H9 (cell line): ENCODE data around the gene ST3GAL6. TPM values are rescaled to one million over a fixed set of nuclear protein-coding genes. Genes with fewer than 3 reads are reported as not detected.

Experiments
- DNase-seq: peaks from one replicate; pipeline ENCODE4 v3.0.0-alpha.2; 2017
- H2AFZ ChIP-seq: one replicate; pipeline ENCODE4 v1.6.1; 2013; ENCODE audit warnings: mild to moderate bottlenecking, low read length, control low read depth, moderate library complexity
- H2AK5ac ChIP-seq: 2 replicates; pipeline ENCODE4 v1.6.1; 2013; ENCODE audit warnings: low read length, control low read depth, mixed read lengths; ENCODE audit not compliant: insufficient read length
- H2BK120ac ChIP-seq: one replicate; pipeline ENCODE4 v1.6.1; 2013; ENCODE audit warnings: low read depth, mild to moderate bottlenecking, low read length, control low read depth, inconsistent platforms; ENCODE audit not compliant: poor library complexity, severe bottlenecking
- H2BK12ac ChIP-seq: 2 replicates; pipeline ENCODE4 v1.6.1; 2013; ENCODE audit warnings: low read length, control low read depth, mixed read lengths, low read depth; ENCODE audit not compliant: insufficient read length
- H2BK15ac ChIP-seq: 2 replicates; pipeline ENCODE4 v1.6.1; 2013; ENCODE audit warnings: low read depth, low read length, control low read depth
- H2BK20ac ChIP-seq: one replicate; pipeline ENCODE4 v1.6.1; 2013; ENCODE audit warnings: low read depth, mild to moderate bottlenecking, low read length, control low read depth, inconsistent platforms; ENCODE audit not compliant: poor library complexity, severe bottlenecking
- H2BK5ac ChIP-seq: 2 replicates; pipeline ENCODE4 v1.6.1; 2013; ENCODE audit warnings: low read length, control low read depth, mixed read lengths; ENCODE audit not compliant: insufficient read length
- H3K14ac ChIP-seq: 2 replicates; pipeline ENCODE4 v1.6.1; 2013; ENCODE audit warnings: low read length, control low read depth; ENCODE audit not compliant: insufficient read depth
- H3K18ac ChIP-seq: 2 replicates; pipeline ENCODE4 v1.6.1; 2013; ENCODE audit warnings: low read depth, mild to moderate bottlenecking, mixed read lengths, low read length, control low read depth; ENCODE audit not compliant: insufficient read length
- H3K23ac ChIP-seq: 2 replicates; pipeline ENCODE4 v1.6.1; 2013; ENCODE audit warnings: low read length, control low read depth, mixed read lengths, low read depth; ENCODE audit not compliant: insufficient read length
- H3K23me2 ChIP-seq: 2 replicates; pipeline ENCODE4 v1.6.1; 2013; ENCODE audit warnings: low read depth, mild to moderate bottlenecking, mixed read lengths, low read length, control low read depth; ENCODE audit not compliant: insufficient read length, poor library complexity, severe bottlenecking
- H3K27ac ChIP-seq: 2 replicates; pipeline ENCODE4 v1.5.1; 2013; ENCODE audit warnings: low read length, control low read depth, mixed read lengths, low read depth; ENCODE audit not compliant: insufficient read length
- H3K27me3 ChIP-seq: 2 replicates; pipeline ENCODE4 v1.6.1; 2013; ENCODE audit warnings: low read length, control low read depth, inconsistent platforms; ENCODE audit not compliant: insufficient read depth
- H3K4ac ChIP-seq: 2 replicates; pipeline ENCODE4 v1.6.1; 2013; ENCODE audit warnings: low read depth, mild to moderate bottlenecking, control low read depth, inconsistent platforms, low read length, moderate library complexity
- H3K4me1 ChIP-seq: 2 replicates; pipeline ENCODE4 v1.6.1; 2013; ENCODE audit warnings: low read length, control low read depth, inconsistent platforms; ENCODE audit not compliant: insufficient read depth
- H3K4me2 ChIP-seq: 2 replicates; pipeline ENCODE4 v1.6.1; 2013; ENCODE audit warnings: low read length, control low read depth, mixed read lengths; ENCODE audit not compliant: insufficient read length, insufficient read depth
- H3K56ac ChIP-seq: 2 replicates; pipeline ENCODE4 v1.6.1; 2013; ENCODE audit warnings: low read depth, mild to moderate bottlenecking, mixed read lengths, low read length, control low read depth; ENCODE audit not compliant: insufficient read length
- H3K79me1 ChIP-seq: 2 replicates; pipeline ENCODE4 v1.6.1; 2013; ENCODE audit warnings: low read depth, mild to moderate bottlenecking, moderate library complexity, low read length, control low read depth, inconsistent platforms; ENCODE audit not compliant: insufficient read depth, poor library complexity, severe bottlenecking
- H3K79me2 ChIP-seq: 2 replicates; pipeline ENCODE4 v1.6.1; 2013; ENCODE audit warnings: low read length, control low read depth, inconsistent platforms; ENCODE audit not compliant: insufficient read depth
- H3K9ac ChIP-seq: 2 replicates; pipeline ENCODE4 v1.6.1; 2013; ENCODE audit warnings: low read length, control low read depth, mixed read lengths; ENCODE audit not compliant: insufficient read length; ENCODE audit errors: extremely low read depth
- H3K9me3 ChIP-seq: one replicate; pipeline ENCODE4 v1.6.1; 2013; ENCODE audit warnings: low read depth, low read length, inconsistent platforms; ENCODE audit not compliant: control insufficient read depth
- H3T11ph ChIP-seq: one replicate; pipeline ENCODE4 v1.6.1; 2013; ENCODE audit warnings: mild to moderate bottlenecking, low read length, control low read depth, inconsistent platforms
- H4K20me1 ChIP-seq: one replicate; pipeline ENCODE4 v1.6.1; 2013; ENCODE audit not compliant: control insufficient read depth, insufficient read length, insufficient read depth
- H4K5ac ChIP-seq: 2 replicates; pipeline ENCODE4 v1.6.1; 2013; ENCODE audit warnings: low read depth, mild to moderate bottlenecking, mixed read lengths, low read length, control low read depth; ENCODE audit not compliant: insufficient read length
- H4K8ac ChIP-seq: replicated peaks from 2 replicates; pipeline ENCODE4 v1.6.1; 2013; ENCODE audit warnings: low read length, control low read depth, mixed read lengths, low read depth; ENCODE audit not compliant: insufficient read length
- H4K91ac ChIP-seq: 2 replicates; pipeline ENCODE4 v1.6.1; 2013; ENCODE audit warnings: low read depth, mild to moderate bottlenecking, moderate library complexity, mixed read lengths, low read length, control low read depth; ENCODE audit not compliant: insufficient read length
- H3K27ac Mint-ChIP-seq, 3 experiments: 2 replicates in 2 of 3; 3 replicates in 1 of 3; pipeline ENCODE4 v1.8.0; 2020 to 2021; ENCODE audit warnings: mixed read lengths in 3 of 3, mild to moderate bottlenecking in 1 of 3, moderate library complexity in 1 of 3
- H3K27me3 Mint-ChIP-seq: 2 replicates; pipeline ENCODE4 v1.8.0; 2021; ENCODE audit warnings: low read depth, mild to moderate bottlenecking, moderate library complexity, mixed read lengths
- H3K36me3 Mint-ChIP-seq, 3 experiments: 2 replicates in 2 of 3; 3 replicates in 1 of 3; pipeline ENCODE4 v1.8.0; 2020 to 2021; ENCODE audit warnings: low read depth in 3 of 3, mixed read lengths in 3 of 3; ENCODE audit not compliant: insufficient read depth in 1 of 3
- H3K4me1 Mint-ChIP-seq, 2 experiments: 2 replicates each; pipeline ENCODE4 v1.8.0; 2020; ENCODE audit warnings: mixed read lengths in 2 of 2
- H3K4me3 Mint-ChIP-seq, 2 experiments: 2 replicates in 1 of 2; 3 replicates in 1 of 2; pipeline ENCODE4 v1.8.0; 2020 to 2021; ENCODE audit warnings: mild to moderate bottlenecking in 2 of 2, mixed read lengths in 2 of 2, moderate library complexity in 1 of 2
- H3K9me3 Mint-ChIP-seq, 2 experiments: 2 replicates in 1 of 2; 3 replicates in 1 of 2; pipeline ENCODE4 v1.8.0; 2020; ENCODE audit warnings: mild to moderate bottlenecking in 2 of 2, mixed read lengths in 2 of 2, moderate library complexity in 1 of 2
- CTCF ChIP-seq: fragments of 200-600 bp; sonication (generic); conservative IDR thresholded peaks from 3 replicates; pipeline ENCODE4 v1.8.0; 2021; ENCODE audit warnings: antibody characterized with exemption, mild to moderate bottlenecking
- WGBS: extraction: QIAGEN DNeasy Blood & Tissue Kit; methylation state at CpG from one replicate; pipeline ENCODE4 v1.1.7; 2013; ENCODE audit warnings: missing lambda C conversion rate, low lambda C conversion rate, mixed read lengths; ENCODE audit not compliant: insufficient read length; ENCODE audit errors: extremely low coverage; 5-methylcytosine and 5-hydroxymethylcytosine counted together
- total RNA-seq: library from RNA; stranded (reverse); gene quantifications from 2 replicates; pipeline ENCODE4 v1.2.1, GENCODE V29; 2021

ST3GAL6 gene
- total RNA-seq, 1 experiment from 2014 or later, result 6.4 TPM

GRCh38 chr3:98761643-98762229, 1.4 kb upstream of the ST3GAL6 start:
- no peaks in the 10 kb centered on the region for H3K79me1 ChIP-seq
- no peak overlapping the region for H4K8ac ChIP-seq
- no peaks in the 10 kb centered on the region for H3K4me1 ChIP-seq
- H3K4ac ChIP-seq, result no peak overlapping the region
- no peaks in the 10 kb centered on the region for H3K23me2 ChIP-seq
- no peak overlapping the region for H3K9ac ChIP-seq
- no peaks in the 10 kb centered on the region for H3K79me2 ChIP-seq
- no peaks in the 10 kb centered on the region for H3K9me3 Mint-ChIP-seq
- H3K27me3 ChIP-seq, result no peaks in the 10 kb centered on the region
- H3K4me3 Mint-ChIP-seq, result no peak overlapping the region
- H3K18ac ChIP-seq, result no peak overlapping the region
- no peak overlapping the region for H3K14ac ChIP-seq
- no peak for TF ChIP-seq CTCF
- no CpG with 5 or more reads among the region's 2 CpGs for WGBS
- no peak overlapping the region for H2BK120ac ChIP-seq
- H2BK5ac ChIP-seq, result no peak overlapping the region
- peaks cover 22 to 42% of the 10 kb centered on the region in 2 experiments for H3K4me1 Mint-ChIP-seq
- DNase-seq, result no peak
- H3T11ph ChIP-seq, result no peak overlapping the region
- no peak overlapping the region for H4K5ac ChIP-seq
- no peak overlapping the region for H3K56ac ChIP-seq
- no peaks in the 10 kb centered on the region for H3K36me3 Mint-ChIP-seq
- H3K23ac ChIP-seq, result no peak overlapping the region
- H3K27me3 Mint-ChIP-seq, result no peaks in the 10 kb centered on the region
- no peak overlapping the region for H2BK12ac ChIP-seq
- no peak overlapping the region for H2AK5ac ChIP-seq
- H2AFZ ChIP-seq, result no peak overlapping the region
- no peak overlapping the region for H3K27ac ChIP-seq
- H3K27ac Mint-ChIP-seq, result no peak overlapping the region
- no peaks in the 10 kb centered on the region for H3K9me3 ChIP-seq
- H2BK20ac ChIP-seq, result no peak overlapping the region
- no peak overlapping the region for H2BK15ac ChIP-seq
- no peak overlapping the region for H3K4me2 ChIP-seq
- H4K20me1 ChIP-seq, result no peaks in the 10 kb centered on the region
- no peak overlapping the region for H4K91ac ChIP-seq
